ENCODE data around the gene MRPL11. TPM values are rescaled to one million over a fixed set of nuclear protein-coding genes. Genes with fewer than 3 reads are reported as not detected.
A peak's percentile ranks its signal among the peaks of the same experiment; 100 is the strongest.

MRPL11 gene
- total RNA-seq, 4 donors from 2014 or later, result 42.9 to 63.8 (median 53.9) TPM

GRCh38 chr11:66391322-66391721 is 47.3 kb downstream of the MRPL11 start:
- WGBS, 2 donors, result 77 to 79% methylated on average over 6 of the region's 6 CpGs
- no peaks in the 10 kb centered on the region for H3K9me3 ChIP-seq
- H3K36me3 ChIP-seq, result no peaks in the 10 kb centered on the region
- H3K4me1 ChIP-seq, result peaks cover 0 to 3% (median 0%) of the 10 kb centered on the region in 4 donors
- no peak for DNase-seq (ENCODE audit: low spot score in 2 of 2)
- H3K4me3 ChIP-seq, result no peak overlapping the region
- H3K27ac ChIP-seq, result no peak overlapping the region
- peaks cover 0 to 14% of the 10 kb centered on the region in 2 donors for H3K27me3 ChIP-seq
- TF ChIP-seq CTCF (IDR thresholded peaks at IDR 0.05) (no peak), EP300 (IDR thresholded peaks at IDR 0.05) (no peak), POLR2A (IDR thresholded peaks at IDR 0.05) (no peak)

DNA sequence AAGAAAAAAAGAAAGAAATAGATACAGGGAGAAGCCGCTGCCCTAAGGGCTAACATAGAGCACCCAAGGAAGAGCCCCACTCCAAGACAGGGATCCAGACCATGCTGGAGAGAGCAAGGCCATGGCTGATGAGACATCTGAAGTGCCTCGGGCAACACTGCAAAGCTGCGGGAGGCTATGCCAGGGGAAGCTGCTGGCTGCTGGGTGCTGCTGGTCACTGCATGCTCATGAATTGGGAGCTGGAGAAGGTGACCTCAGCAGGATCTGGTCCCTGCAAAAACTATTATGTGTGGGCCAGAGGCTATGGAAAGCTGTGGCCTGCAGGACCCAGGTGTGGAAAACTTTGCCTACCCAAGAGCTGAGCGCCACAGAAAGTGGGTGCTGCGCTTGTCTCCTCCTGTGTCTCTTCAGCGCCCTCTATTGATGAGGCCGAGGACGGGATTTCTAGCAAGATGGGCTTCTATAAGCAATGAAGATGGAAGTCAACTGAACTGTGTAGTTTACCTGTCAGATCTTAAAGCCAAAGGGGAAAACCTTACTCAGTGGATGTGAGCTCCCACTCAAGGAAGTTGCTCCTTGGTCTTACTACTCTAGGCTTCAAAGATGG is 49.8 kb downstream of the MRPL11 start:
- peak; percentile 30 to 65 (median 41) for TF ChIP-seq CTCF (IDR thresholded peaks at IDR 0.05)
- no peak for TF ChIP-seq POLR2A (IDR thresholded peaks at IDR 0.05)
- Histone ChIP-seq H3K4me3 (no peak overlapping the region), H3K9me3 (no peaks in the 10 kb centered on the region), H3K4me1 (peaks cover 0 to 9% (median 0%) of the 10 kb centered on the region in 4 donors), H3K36me3 (no peaks in the 10 kb centered on the region), H3K27me3 (peaks cover 0 to 16% of the 10 kb centered on the region in 2 donors), H3K27ac (no peak overlapping the region)
- DNase-seq (ENCODE audit: low spot score in 2 of 2), result peak; percentile 32 to 67
- 25 to 38% methylated on average over 8 of the region's 8 CpGs for WGBS, 2 donors

- peaks cover 0 to 9% (median 0%) of the 10 kb centered on the region in 4 donors for H3K4me1 ChIP-seq
- no peak for TF ChIP-seq EP300 (IDR thresholded peaks at IDR 0.05)
- peak; percentile 70 to 97 (median 89) for TF ChIP-seq CTCF (IDR thresholded peaks at IDR 0.05)
- TF ChIP-seq POLR2A (IDR thresholded peaks at IDR 0.05), result no peak
- H3K4me3 ChIP-seq, result peak overlapping the region in 2 of 4 donors; percentile 9 to 40
- H3K27me3 ChIP-seq, result peaks cover 0 to 16% of the 10 kb centered on the region in 2 donors
- DNase-seq (ENCODE audit: low spot score in 2 of 2), result peak; percentile 80 to 92
- no peaks in the 10 kb centered on the region for H3K9me3 ChIP-seq
- 10% methylated on average over 20 of the region's 20 CpGs for WGBS, 2 donors
- peak overlapping the region in 1 of 4 donors; percentile 41 for H3K27ac ChIP-seq
- no peaks in the 10 kb centered on the region for H3K36me3 ChIP-seq
Measured at GRCh38 chr11:66386171-66387069, 52.2 kb downstream of the MRPL11 start.

Small RNA genes within 50 kb of the gene (small RNA-seq; reads per million reads assigned to genes)
- gene RF00416, result not detected
- gene RNU1-84P, result not detected

Other genes with a start within 250 kb of the MRPL11 start
- gene KLC2, start 181.1 kb downstream of the MRPL11 start, total RNA-seq, result 10 to 100 TPM; 14.9 to 32.7 (median 23.9) TPM
- gene RAB1B, start 170.2 kb downstream of the MRPL11 start, total RNA-seq, result 100 to 1,000 TPM in 2 of 4 donors, 10 to 100 TPM in 2; 76.3 to 144 (median 96.8) TPM
- not detected for gene CNIH2, start 160.7 kb downstream of the MRPL11 start, total RNA-seq
- gene YIF1A, start 149.7 kb downstream of the MRPL11 start, total RNA-seq, result 100 to 1,000 TPM in 2 of 4 donors, 10 to 100 TPM in 2; 76.0 to 143 (median 90.6) TPM
- not detected for gene TMEM151A, start 147.0 kb downstream of the MRPL11 start, total RNA-seq
- gene CD248, start 121.8 kb downstream of the MRPL11 start, total RNA-seq, result 10 to 100 TPM; 29.9 to 69.7 (median 47.3) TPM
- gene RIN1, start 102.4 kb downstream of the MRPL11 start, total RNA-seq, result 10 to 100 TPM in 1 of 4 donors, 1 to 10 TPM in 3; 2.4 to 14.1 (median 4.1) TPM
- 10 to 100 TPM; 27.2 to 44.7 (median 34.8) TPM for gene BRMS1, start 93.7 kb downstream of the MRPL11 start, total RNA-seq
- gene B4GAT1, start 91.2 kb downstream of the MRPL11 start, total RNA-seq, result 100 to 1,000 TPM in 1 of 4 donors, 10 to 100 TPM in 3; 53.4 to 105 (median 97.6) TPM
- 1 to 10 TPM; 1.5 to 5.4 (median 2.4) TPM for gene SLC29A2, start 67.1 kb downstream of the MRPL11 start, total RNA-seq
- gene NPAS4, start 17.8 kb downstream of the MRPL11 start, total RNA-seq, result under 1 TPM in 1 of 4 donors, not detected in 3; 0.42 TPM
- 10 to 100 TPM; 14.4 to 26.4 (median 20.4) TPM for gene PELI3, start 28.1 kb upstream of the MRPL11 start, total RNA-seq
- gene DPP3, start 41.6 kb upstream of the MRPL11 start, total RNA-seq, result 10 to 100 TPM; 12.2 to 41.8 (median 25.0) TPM
- 100 to 1,000 TPM in 2 of 4 donors, 10 to 100 TPM in 2; 66.1 to 161 (median 104) TPM for gene BBS1, start 71.8 kb upstream of the MRPL11 start, total RNA-seq
- gene ZDHHC24, start 107.2 kb upstream of the MRPL11 start, total RNA-seq, result 10 to 100 TPM; 15.3 to 17.7 (median 16.6) TPM
- gene ACTN3, start 108.1 kb upstream of the MRPL11 start, total RNA-seq, result under 1 TPM in 1 of 4 donors, not detected in 3; 0.21 TPM
- gene CTSF, start 129.8 kb upstream of the MRPL11 start, total RNA-seq, result 100 to 1,000 TPM; 102 to 322 (median 190) TPM
- 1 to 10 TPM in 1 of 4 donors, under 1 TPM in 2, not detected in 1; 0.21 to 1.1 (median 0.30) TPM for gene CCDC87, start 154.2 kb upstream of the MRPL11 start, total RNA-seq
- gene CCS, start 154.3 kb upstream of the MRPL11 start, total RNA-seq, result 10 to 100 TPM; 33.4 to 54.0 (median 48.6) TPM
- 10 to 100 TPM; 42.4 to 72.6 (median 61.5) TPM for gene RBM14, start 177.8 kb upstream of the MRPL11 start, total RNA-seq
- 10 to 100 TPM; 53.5 to 83.9 (median 57.2) TPM for gene RBM4, start 199.9 kb upstream of the MRPL11 start, total RNA-seq
- gene RBM4B, start 239.0 kb upstream of the MRPL11 start, total RNA-seq, result 10 to 100 TPM in 3 of 4 donors, 1 to 10 TPM in 1; 7.1 to 15.9 (median 12.2) TPM